Measurements from ENCODE around the gene DECR2.

DECR2 gene

GRCh38 chr16:397135-397661 is 4.5 kb upstream of the DECR2 start, which contains the start of gene NME4:
NME4 (plus strand) TSS chr16:397199; CDS start chr16:397223, 24 bp downstream.
- Histone ChIP-seq H3K4me1 (ENCODE audit: control insufficient read depth, insufficient read depth, low read length) (peaks cover 9% of the 10 kb centered on the region; the same call in 1 of the 2 replicates), H3K27ac (ENCODE audit: low read depth, low read length) (peak within 1 kb of the TSS; percentile 90), H3K27me3 (ENCODE audit: control insufficient read depth, insufficient read depth, low read length) (no peaks in the 10 kb centered on the region), H3K9me3 (ENCODE audit: control insufficient read depth, insufficient read depth, low read length) (no peaks in the 10 kb centered on the region), H3K9ac (ENCODE audit: low read depth, low read length) (peak within 1 kb of the TSS; percentile 84), H3K4me3 (ENCODE audit: low read depth, low read length) (peak within 1 kb of the TSS; percentile 73), H3K36me3 (ENCODE audit: control insufficient read depth, insufficient read depth, low read length) (peaks cover 24% of the 10 kb centered on the region)

- Histone ChIP-seq H3K9ac (ENCODE audit: low read depth, low read length) (no peak overlapping the region), H3K4me3 (ENCODE audit: low read depth, low read length) (peak overlapping the region; percentile 16; the same call in 1 of the 2 replicates), H3K9me3 (ENCODE audit: control insufficient read depth, insufficient read depth, low read length) (no peaks in the 10 kb centered on the region), H3K27ac (ENCODE audit: low read depth, low read length) (peak overlapping the region; percentile 83), H3K27me3 (ENCODE audit: control insufficient read depth, insufficient read depth, low read length) (no peaks in the 10 kb centered on the region), H3K36me3 (ENCODE audit: control insufficient read depth, insufficient read depth, low read length) (peaks cover 24% of the 10 kb centered on the region), H3K4me1 (ENCODE audit: control insufficient read depth, insufficient read depth, low read length) (peaks cover 9% of the 10 kb centered on the region; the same call in 1 of the 2 replicates)
Observed at GRCh38 chr16:397736-398332, 3.9 kb upstream of the DECR2 start.

- H3K4me3 ChIP-seq (ENCODE audit: low read depth, low read length) = no peak overlapping the region
- H3K9ac ChIP-seq (ENCODE audit: low read depth, low read length) = no peak overlapping the region
- peaks cover 9% of the 10 kb centered on the region; the same call in 1 of the 2 replicates for H3K4me1 ChIP-seq (ENCODE audit: control insufficient read depth, insufficient read depth, low read length)
- H3K27me3 ChIP-seq (ENCODE audit: control insufficient read depth, insufficient read depth, low read length) = no peaks in the 10 kb centered on the region
- no peaks in the 10 kb centered on the region for H3K9me3 ChIP-seq (ENCODE audit: control insufficient read depth, insufficient read depth, low read length)
- no peak overlapping the region for H3K27ac ChIP-seq (ENCODE audit: low read depth, low read length)
- peaks cover 24% of the 10 kb centered on the region for H3K36me3 ChIP-seq (ENCODE audit: control insufficient read depth, insufficient read depth, low read length)
Observed at GRCh38 chr16:398561-399339, 2.9 kb upstream of the DECR2 start.

GRCh38 chr16:399340-400019 is 2.2 kb upstream of the DECR2 start:
- H3K9ac ChIP-seq (ENCODE audit: low read depth, low read length) = no peak overlapping the region

GRCh38 chr16:400061-400591 is 1.6 kb upstream of the DECR2 start:
- Histone ChIP-seq H3K27ac (ENCODE audit: low read depth, low read length) (no peak overlapping the region), H3K4me3 (ENCODE audit: low read depth, low read length) (no peak overlapping the region), H3K9ac (ENCODE audit: low read depth, low read length) (no peak overlapping the region), H3K4me1 (ENCODE audit: control insufficient read depth, insufficient read depth, low read length) (peaks cover 9% of the 10 kb centered on the region; the same call in 1 of the 2 replicates), H3K27me3 (ENCODE audit: control insufficient read depth, insufficient read depth, low read length) (no peaks in the 10 kb centered on the region), H3K9me3 (ENCODE audit: control insufficient read depth, insufficient read depth, low read length) (no peaks in the 10 kb centered on the region), H3K36me3 (ENCODE audit: control insufficient read depth, insufficient read depth, low read length) (peaks cover 24% of the 10 kb centered on the region)

More at GRCh38 chr16:399340-400019, 2.2 kb upstream of the DECR2 start:
- Histone ChIP-seq H3K36me3 (ENCODE audit: control insufficient read depth, insufficient read depth, low read length) (peaks cover 24% of the 10 kb centered on the region), H3K4me3 (ENCODE audit: low read depth, low read length) (no peak overlapping the region), H3K27me3 (ENCODE audit: control insufficient read depth, insufficient read depth, low read length) (no peaks in the 10 kb centered on the region), H3K4me1 (ENCODE audit: control insufficient read depth, insufficient read depth, low read length) (peaks cover 9% of the 10 kb centered on the region; the same call in 1 of the 2 replicates), H3K9me3 (ENCODE audit: control insufficient read depth, insufficient read depth, low read length) (no peaks in the 10 kb centered on the region), H3K27ac (ENCODE audit: low read depth, low read length) (no peak overlapping the region)

GRCh38 chr16:404971-405486 is 3.3 kb downstream of the DECR2 start:
- Histone ChIP-seq H3K9ac (ENCODE audit: low read depth, low read length) (no peak overlapping the region), H3K36me3 (ENCODE audit: control insufficient read depth, insufficient read depth, low read length) (peaks cover 7% of the 10 kb centered on the region), H3K27ac (ENCODE audit: low read depth, low read length) (no peak overlapping the region), H3K4me1 (ENCODE audit: control insufficient read depth, insufficient read depth, low read length) (peaks cover 5% of the 10 kb centered on the region; the same call in 1 of the 2 replicates), H3K9me3 (ENCODE audit: control insufficient read depth, insufficient read depth, low read length) (no peaks in the 10 kb centered on the region), H3K27me3 (ENCODE audit: control insufficient read depth, insufficient read depth, low read length) (no peaks in the 10 kb centered on the region), H3K4me3 (ENCODE audit: low read depth, low read length) (no peak overlapping the region)

GRCh38 chr16:405548-406506 is 4.1 kb downstream of the DECR2 start:
- no peaks in the 10 kb centered on the region for H3K4me1 ChIP-seq (ENCODE audit: control insufficient read depth, insufficient read depth, low read length)
- H3K9me3 ChIP-seq (ENCODE audit: control insufficient read depth, insufficient read depth, low read length) = no peaks in the 10 kb centered on the region
- H3K27me3 ChIP-seq (ENCODE audit: control insufficient read depth, insufficient read depth, low read length) = no peaks in the 10 kb centered on the region
- H3K36me3 ChIP-seq (ENCODE audit: control insufficient read depth, insufficient read depth, low read length) = 0 out of 2 replicates have a peak, but pooled peaks cover 4% of the 10 kb centered on the region
- H3K4me3 ChIP-seq (ENCODE audit: low read depth, low read length) = no peak overlapping the region
- H3K27ac ChIP-seq (ENCODE audit: low read depth, low read length) = no peak overlapping the region
- H3K9ac ChIP-seq (ENCODE audit: low read depth, low read length) = no peak overlapping the region

- Histone ChIP-seq H3K4me1 (ENCODE audit: control insufficient read depth, insufficient read depth, low read length) (no peaks in the 10 kb centered on the region), H3K4me3 (ENCODE audit: low read depth, low read length) (no peak overlapping the region), H3K9ac (ENCODE audit: low read depth, low read length) (no peak overlapping the region), H3K9me3 (ENCODE audit: control insufficient read depth, insufficient read depth, low read length) (no peaks in the 10 kb centered on the region), H3K27me3 (ENCODE audit: control insufficient read depth, insufficient read depth, low read length) (no peaks in the 10 kb centered on the region), H3K36me3 (ENCODE audit: control insufficient read depth, insufficient read depth, low read length) (peaks cover 17% of the 10 kb centered on the region; the same call in 1 of the 2 replicates), H3K27ac (ENCODE audit: low read depth, low read length) (no peak overlapping the region)
Observed at GRCh38 chr16:407253-407652, 5.6 kb downstream of the DECR2 start.

- H3K4me3 ChIP-seq (ENCODE audit: low read depth, low read length) = no peak overlapping the region
- peaks cover 17% of the 10 kb centered on the region; the same call in 1 of the 2 replicates for H3K36me3 ChIP-seq (ENCODE audit: control insufficient read depth, insufficient read depth, low read length)
- no peaks in the 10 kb centered on the region for H3K4me1 ChIP-seq (ENCODE audit: control insufficient read depth, insufficient read depth, low read length)
- no peaks in the 10 kb centered on the region for H3K9me3 ChIP-seq (ENCODE audit: control insufficient read depth, insufficient read depth, low read length)
- no peak overlapping the region for H3K9ac ChIP-seq (ENCODE audit: low read depth, low read length)
- no peaks in the 10 kb centered on the region for H3K27me3 ChIP-seq (ENCODE audit: control insufficient read depth, insufficient read depth, low read length)
- H3K27ac ChIP-seq (ENCODE audit: low read depth, low read length) = no peak overlapping the region
Observed at GRCh38 chr16:410516-411178, 9.0 kb downstream of the DECR2 start.

All from HUES48 (cell line).